GM12878 (cell line): Measurements from ENCODE around the gene TCAF1. TPM values are rescaled to one million over a fixed set of nuclear protein-coding genes. Genes with fewer than 3 reads are reported as not detected.

Experiments
- ATAC-seq: fragments of 200-7000 bp; cut with Tn5 transposase; 3 replicates; pipeline ENCODE4 v1.9.1; 2020; ENCODE audit warnings: mild to moderate bottlenecking, moderate library complexity
- BruUV-seq: library from RNA; stranded (reverse); fragments of 400-500 nt; replicated peaks from 2 replicates; lab custom pipeline; 2021; lab: Mats Ljungman, UMichigan
- CTCF ChIA-PET: fragments of 300-600 bp; sonication (Branson Sonifier 250); formaldehyde crosslinking; extraction: SDS; loops from one replicate; lab custom pipeline; 2021; ENCODE audit warnings: inconsistent platforms; lab: Yijun Ruan, JAX
- POLR2A ChIA-PET: fragments of 350-600 bp; formaldehyde crosslinking; extraction: SDS; loops from one replicate; lab custom pipeline; 2021; ENCODE audit warnings: inconsistent platforms; lab: Charles Lee
- RAD21 ChIA-PET: fragments of 300-600 bp; sonication (Branson Sonifier 250); formaldehyde crosslinking; loops from one replicate; lab custom pipeline; 2023; ENCODE audit warnings: antibody characterized with exemption; ENCODE audit not compliant: unreplicated experiment; lab: Charles Lee
- SMC1A ChIA-PET: fragments of 300-600 bp; sonication (Branson Sonifier 250); formaldehyde crosslinking; loops from one replicate; lab custom pipeline; 2023; ENCODE audit not compliant: unreplicated experiment, uncharacterized antibody; lab: Charles Lee
- DNase-seq: peaks from one replicate; pipeline ENCODE4 v3.0.0-alpha.2; 2011; ENCODE audit warnings: low read depth, low spot score
- FAIRE-seq: peaks from 3 replicates; lab custom pipeline; 2011; peaks lifted over from hg19 to GRCh38; lab: Jason Lieb, UNC
- H2AFZ ChIP-seq: 2 replicates; pipeline ENCODE4 v1.6.0; 2011; ENCODE audit warnings: low read depth, low read length, control low read depth; ENCODE audit not compliant: control insufficient read depth
- H3K27ac ChIP-seq: 2 replicates; pipeline ENCODE4 v1.5.1; 2011; ENCODE audit warnings: control low read depth; ENCODE audit not compliant: control insufficient read depth, insufficient read depth
- H3K27me3 ChIP-seq, 2 experiments: replicated peaks in 1 of 2; 2 replicates each; pipeline versions ENCODE4 v1.6.0 to v1.6.1; 2011; ENCODE audit warnings: low read length in 1 of 2; ENCODE audit not compliant: control insufficient read depth in 2 of 2, insufficient read depth in 2 of 2
- H3K36me3 ChIP-seq, 2 experiments: 2 replicates each; pipeline ENCODE4 v1.5.1; 2011; ENCODE audit warnings: low read length in 1 of 2; ENCODE audit not compliant: control insufficient read depth in 2 of 2, insufficient read depth in 2 of 2
- H3K4me1 ChIP-seq: 2 replicates; pipeline ENCODE4 v1.6.1; 2011; ENCODE audit warnings: mild to moderate bottlenecking, low read length, moderate library complexity, mixed read lengths; ENCODE audit not compliant: control insufficient read depth, insufficient read depth
- H3K4me2 ChIP-seq: 2 replicates; pipeline ENCODE4 v1.6.0; 2011; ENCODE audit warnings: control low read depth; ENCODE audit not compliant: control insufficient read depth, insufficient read depth
- H3K4me3 ChIP-seq: fragments of 200-600 bp; sonication (generic); 2 replicates; pipeline ENCODE4 v1.5.1; 2016
- H3K79me2 ChIP-seq: 2 replicates; pipeline ENCODE4 v1.6.0; 2011; ENCODE audit warnings: low read length; ENCODE audit not compliant: control insufficient read depth, insufficient read depth
- H3K9ac ChIP-seq: 2 replicates; pipeline ENCODE4 v1.8.0; 2011; ENCODE audit warnings: low read length, control low read depth, mixed read lengths; ENCODE audit not compliant: control insufficient read depth, insufficient read depth
- H3K9me3 ChIP-seq: replicated peaks from 3 replicates; pipeline ENCODE4 v1.5.1; 2011; ENCODE audit warnings: mild to moderate bottlenecking, low read length; ENCODE audit not compliant: control insufficient read depth, insufficient read depth
- H4K20me1 ChIP-seq: 2 replicates; pipeline ENCODE4 v1.6.0; 2011; ENCODE audit not compliant: control insufficient read depth, insufficient read depth
- CBFB ChIP-seq: IDR thresholded peaks from 2 replicates; pipeline ENCODE4 v1.6.1; 2016; ENCODE audit warnings: antibody characterized with exemption, low read depth
- POLR2AphosphoS2 ChIP-seq: IDR thresholded peaks from 2 replicates; pipeline ENCODE4 v1.6.1; 2011; ENCODE audit warnings: low read depth, mild to moderate bottlenecking, low read length, improper control_type of control experiment, moderate library complexity
- ZNF384 ChIP-seq: IDR thresholded peaks from 2 replicates; pipeline ENCODE4 v1.6.1; 2012; ENCODE audit warnings: low read depth, mild to moderate bottlenecking, low read length, improper control_type of control experiment, borderline replicate concordance
- ZNF622 ChIP-seq: fragments of 450-650 bp; IDR thresholded peaks from 2 replicates; pipeline ENCODE4 v1.6.1; 2017; ENCODE audit warnings: mild to moderate bottlenecking, inconsistent platforms
- WGBS: methylation state at CpG from one replicate; pipeline ENCODE4 v1.1.6; 2016; ENCODE audit warnings: low lambda C conversion rate; ENCODE audit not compliant: insufficient replicate concordance, insufficient coverage; ENCODE audit errors: missing lambda C conversion rate; 5-methylcytosine and 5-hydroxymethylcytosine counted together
- in situ Hi-C: fragments of 300-500 bp; cut with MboI; formaldehyde crosslinking; loops from 9 replicates; pipeline ENCODE4 v1.14.3; 2018; ENCODE audit warnings: mixed read lengths
- intact Hi-C: fragments of 100-400 bp; cut with micrococcal nuclease; formaldehyde crosslinking; loops from one replicate; pipeline ENCODE4 v1.14.2; 2022; ENCODE audit not compliant: unreplicated experiment
- polyA plus RNA-seq, 11 experiments: library from polyadenylated mRNA; depleted of rRNA in 4 of 11; unstranded in 6 of 11; stranded (reverse) in 5 of 11; fragments of >200 nt; fragmentation: Nextera tagmentation in 4 of 11; fragmentation: Illumina TruSeq in 1 of 11; extraction: Ambion mirVana in 4 of 11; extraction: Trizol in 1 of 11; gene quantifications; 1 replicate in 1 of 11; 2 replicates in 10 of 11; pipeline versions ENCODE4 v1.2.1 to v1.2.3, GENCODE V29; 2011 to 2016; ENCODE audit warnings: inconsistent platforms in 2 of 11, missing spikeins in 2 of 11, low read depth in 1 of 11
- total RNA-seq, 4 experiments: library from RNA; depleted of rRNA in 3 of 4; stranded (reverse); fragments of >200 nt in 3 of 4; fragmentation: Illumina TruSeq in 1 of 4; extraction: Trizol in 1 of 4; gene quantifications; 2 replicates each; pipeline versions ENCODE4 v1.2.1 to v1.2.3, GENCODE V29; 2013 to 2021
- TF ChIP-seq, protein P1 (sequence below): fragments of 150-350 bp; IDR thresholded peaks from 2 replicates; pipeline ENCODE4 v1.6.1; 2014; ENCODE audit warnings: mild to moderate bottlenecking, low read depth, low read length
- TF ChIP-seq, protein P2 (sequence below): IDR thresholded peaks from 2 replicates; pipeline ENCODE4 v1.6.1; 2011; ENCODE audit warnings: borderline replicate concordance, low read depth, mild to moderate bottlenecking, moderate library complexity, mixed read lengths, low read length; ENCODE audit not compliant: insufficient read depth; ENCODE audit errors: extremely low read length
- TF ChIP-seq, protein P3 (sequence below): IDR thresholded peaks from 2 replicates; pipeline ENCODE4 v1.6.1; 2011; ENCODE audit warnings: mild to moderate bottlenecking, low read depth, low read length, moderate library complexity; ENCODE audit not compliant: insufficient replicate concordance
- TF ChIP-seq, protein P4 (sequence below): fragments of 450-650 bp; formaldehyde crosslinking; IDR thresholded peaks from 2 replicates; pipeline ENCODE4 v1.5.0; 2022; ENCODE audit warnings: mild to moderate bottlenecking, missing genetic modification characterization
- TF ChIP-seq, protein P5 (sequence below): IDR thresholded peaks from 2 replicates; pipeline ENCODE4 v1.6.1; 2012; ENCODE audit warnings: mild to moderate bottlenecking, low read depth, low read length

The TCAF1 gene
- total and polyA plus RNA-seq, 10 of the 15 experiments (the other 5 are each of a cell fraction or from before 2014, with no cell fraction given): 2.2 to 16.3 (median 8.0) TPM

DNA sequence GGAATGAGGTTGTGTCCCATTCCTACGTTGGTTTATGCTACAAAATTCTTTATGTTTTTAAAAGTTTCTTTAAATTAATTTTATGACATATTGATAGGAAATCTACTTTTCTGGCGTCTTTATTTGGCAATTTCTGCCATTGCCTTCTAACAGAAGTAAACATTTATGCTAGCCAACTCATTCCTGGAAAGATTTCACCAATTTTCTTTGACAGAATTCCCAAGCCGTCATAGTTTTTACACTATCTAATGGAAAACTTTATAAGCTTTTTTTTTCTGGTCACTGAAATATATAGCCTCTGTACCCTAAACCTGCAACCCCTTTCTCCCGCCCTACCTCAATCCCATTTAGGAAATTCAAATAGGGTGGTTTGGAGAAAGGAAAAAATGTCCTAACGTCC, 6.1 kb upstream of the TCAF1 start:
- ChIA-PET RAD21 (no interaction called here), CTCF (no interaction called here), SMC1A (no interaction called here), POLR2A (no interaction called here)
- WGBS: 3% methylated on average over 5 of the region's 5 CpGs
- Histone ChIP-seq H3K27me3 (no peaks in the 10 kb centered on the region), H3K27ac (no peak overlapping the region), H3K4me1 (no peaks in the 10 kb centered on the region), H3K79me2 (no peaks in the 10 kb centered on the region), H3K36me3 (no peaks in the 10 kb centered on the region), H3K9ac (no peak overlapping the region), H4K20me1 (no peaks in the 10 kb centered on the region), H2AFZ (no peak overlapping the region), H3K4me3 (no peak overlapping the region), H3K4me2 (no peak overlapping the region), H3K9me3 (no peaks in the 10 kb centered on the region)
- TF ChIP-seq, protein P1, sequence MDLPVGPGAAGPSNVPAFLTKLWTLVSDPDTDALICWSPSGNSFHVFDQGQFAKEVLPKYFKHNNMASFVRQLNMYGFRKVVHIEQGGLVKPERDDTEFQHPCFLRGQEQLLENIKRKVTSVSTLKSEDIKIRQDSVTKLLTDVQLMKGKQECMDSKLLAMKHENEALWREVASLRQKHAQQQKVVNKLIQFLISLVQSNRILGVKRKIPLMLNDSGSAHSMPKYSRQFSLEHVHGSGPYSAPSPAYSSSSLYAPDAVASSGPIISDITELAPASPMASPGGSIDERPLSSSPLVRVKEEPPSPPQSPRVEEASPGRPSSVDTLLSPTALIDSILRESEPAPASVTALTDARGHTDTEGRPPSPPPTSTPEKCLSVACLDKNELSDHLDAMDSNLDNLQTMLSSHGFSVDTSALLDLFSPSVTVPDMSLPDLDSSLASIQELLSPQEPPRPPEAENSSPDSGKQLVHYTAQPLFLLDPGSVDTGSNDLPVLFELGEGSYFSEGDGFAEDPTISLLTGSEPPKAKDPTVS: no peak
- TF ChIP-seq, protein P2, sequence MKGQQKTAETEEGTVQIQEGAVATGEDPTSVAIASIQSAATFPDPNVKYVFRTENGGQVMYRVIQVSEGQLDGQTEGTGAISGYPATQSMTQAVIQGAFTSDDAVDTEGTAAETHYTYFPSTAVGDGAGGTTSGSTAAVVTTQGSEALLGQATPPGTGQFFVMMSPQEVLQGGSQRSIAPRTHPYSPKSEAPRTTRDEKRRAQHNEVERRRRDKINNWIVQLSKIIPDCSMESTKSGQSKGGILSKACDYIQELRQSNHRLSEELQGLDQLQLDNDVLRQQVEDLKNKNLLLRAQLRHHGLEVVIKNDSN: no peak
- TF ChIP-seq POLR2AphosphoS2 (no peak), ZNF384 (no peak), CBFB (no peak), ZNF622 (no peak)
- TF ChIP-seq, protein P3, sequence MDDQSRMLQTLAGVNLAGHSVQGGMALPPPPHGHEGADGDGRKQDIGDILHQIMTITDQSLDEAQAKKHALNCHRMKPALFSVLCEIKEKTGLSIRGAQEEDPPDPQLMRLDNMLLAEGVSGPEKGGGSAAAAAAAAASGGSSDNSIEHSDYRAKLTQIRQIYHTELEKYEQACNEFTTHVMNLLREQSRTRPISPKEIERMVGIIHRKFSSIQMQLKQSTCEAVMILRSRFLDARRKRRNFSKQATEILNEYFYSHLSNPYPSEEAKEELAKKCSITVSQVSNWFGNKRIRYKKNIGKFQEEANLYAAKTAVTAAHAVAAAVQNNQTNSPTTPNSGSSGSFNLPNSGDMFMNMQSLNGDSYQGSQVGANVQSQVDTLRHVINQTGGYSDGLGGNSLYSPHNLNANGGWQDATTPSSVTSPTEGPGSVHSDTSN: no peak
- TF ChIP-seq, protein P4, sequence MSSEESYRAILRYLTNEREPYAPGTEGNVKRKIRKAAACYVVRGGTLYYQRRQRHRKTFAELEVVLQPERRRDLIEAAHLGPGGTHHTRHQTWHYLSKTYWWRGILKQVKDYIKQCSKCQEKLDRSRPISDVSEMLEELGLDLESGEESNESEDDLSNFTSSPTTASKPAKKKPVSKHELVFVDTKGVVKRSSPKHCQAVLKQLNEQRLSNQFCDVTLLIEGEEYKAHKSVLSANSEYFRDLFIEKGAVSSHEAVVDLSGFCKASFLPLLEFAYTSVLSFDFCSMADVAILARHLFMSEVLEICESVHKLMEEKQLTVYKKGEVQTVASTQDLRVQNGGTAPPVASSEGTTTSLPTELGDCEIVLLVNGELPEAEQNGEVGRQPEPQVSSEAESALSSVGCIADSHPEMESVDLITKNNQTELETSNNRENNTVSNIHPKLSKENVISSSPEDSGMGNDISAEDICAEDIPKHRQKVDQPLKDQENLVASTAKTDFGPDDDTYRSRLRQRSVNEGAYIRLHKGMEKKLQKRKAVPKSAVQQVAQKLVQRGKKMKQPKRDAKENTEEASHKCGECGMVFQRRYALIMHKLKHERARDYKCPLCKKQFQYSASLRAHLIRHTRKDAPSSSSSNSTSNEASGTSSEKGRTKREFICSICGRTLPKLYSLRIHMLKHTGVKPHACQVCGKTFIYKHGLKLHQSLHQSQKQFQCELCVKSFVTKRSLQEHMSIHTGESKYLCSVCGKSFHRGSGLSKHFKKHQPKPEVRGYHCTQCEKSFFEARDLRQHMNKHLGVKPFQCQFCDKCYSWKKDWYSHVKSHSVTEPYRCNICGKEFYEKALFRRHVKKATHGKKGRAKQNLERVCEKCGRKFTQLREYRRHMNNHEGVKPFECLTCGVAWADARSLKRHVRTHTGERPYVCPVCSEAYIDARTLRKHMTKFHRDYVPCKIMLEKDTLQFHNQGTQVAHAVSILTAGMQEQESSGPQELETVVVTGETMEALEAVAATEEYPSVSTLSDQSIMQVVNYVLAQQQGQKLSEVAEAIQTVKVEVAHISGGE: no peak
- TF ChIP-seq, protein P5, sequence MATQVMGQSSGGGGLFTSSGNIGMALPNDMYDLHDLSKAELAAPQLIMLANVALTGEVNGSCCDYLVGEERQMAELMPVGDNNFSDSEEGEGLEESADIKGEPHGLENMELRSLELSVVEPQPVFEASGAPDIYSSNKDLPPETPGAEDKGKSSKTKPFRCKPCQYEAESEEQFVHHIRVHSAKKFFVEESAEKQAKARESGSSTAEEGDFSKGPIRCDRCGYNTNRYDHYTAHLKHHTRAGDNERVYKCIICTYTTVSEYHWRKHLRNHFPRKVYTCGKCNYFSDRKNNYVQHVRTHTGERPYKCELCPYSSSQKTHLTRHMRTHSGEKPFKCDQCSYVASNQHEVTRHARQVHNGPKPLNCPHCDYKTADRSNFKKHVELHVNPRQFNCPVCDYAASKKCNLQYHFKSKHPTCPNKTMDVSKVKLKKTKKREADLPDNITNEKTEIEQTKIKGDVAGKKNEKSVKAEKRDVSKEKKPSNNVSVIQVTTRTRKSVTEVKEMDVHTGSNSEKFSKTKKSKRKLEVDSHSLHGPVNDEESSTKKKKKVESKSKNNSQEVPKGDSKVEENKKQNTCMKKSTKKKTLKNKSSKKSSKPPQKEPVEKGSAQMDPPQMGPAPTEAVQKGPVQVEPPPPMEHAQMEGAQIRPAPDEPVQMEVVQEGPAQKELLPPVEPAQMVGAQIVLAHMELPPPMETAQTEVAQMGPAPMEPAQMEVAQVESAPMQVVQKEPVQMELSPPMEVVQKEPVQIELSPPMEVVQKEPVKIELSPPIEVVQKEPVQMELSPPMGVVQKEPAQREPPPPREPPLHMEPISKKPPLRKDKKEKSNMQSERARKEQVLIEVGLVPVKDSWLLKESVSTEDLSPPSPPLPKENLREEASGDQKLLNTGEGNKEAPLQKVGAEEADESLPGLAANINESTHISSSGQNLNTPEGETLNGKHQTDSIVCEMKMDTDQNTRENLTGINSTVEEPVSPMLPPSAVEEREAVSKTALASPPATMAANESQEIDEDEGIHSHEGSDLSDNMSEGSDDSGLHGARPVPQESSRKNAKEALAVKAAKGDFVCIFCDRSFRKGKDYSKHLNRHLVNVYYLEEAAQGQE: no peak
- DNase-seq (no peak), ATAC-seq (no peak), FAIRE-seq (no peak)
- intact Hi-C loops (no loop called here), in situ Hi-C loops (loop anchor here (25.0 kb wide), 1 partner anchor 479 kb away; no protein-coding TSS in a partner anchor)
- BruUV-seq: no TSS peak
